Mononuclear cell (primary cell): ENCODE measurements around the gene CLPSL1. TPM values are rescaled to one million over a fixed set of nuclear protein-coding genes. Genes with fewer than 3 reads are reported as not detected.

Experiments used
- H3K27me3 ChIP-seq: 2 replicates; pipeline ENCODE4 v1.6.0; 2011; ENCODE audit warnings: low read length, control low read depth; ENCODE audit not compliant: insufficient read depth
- H3K4me1 ChIP-seq: 2 replicates; pipeline ENCODE4 v1.5.1; 2011; ENCODE audit warnings: mild to moderate bottlenecking, low read length, control low read depth; ENCODE audit not compliant: insufficient read depth
- H3K4me3 ChIP-seq: 2 replicates; pipeline ENCODE4 v1.5.1; 2011; ENCODE audit warnings: mild to moderate bottlenecking, low read length, moderate library complexity
- H3K9me3 ChIP-seq: 2 replicates; pipeline ENCODE4 v1.5.1; 2011; ENCODE audit warnings: low read depth, mild to moderate bottlenecking, control low read depth, low read length
- total RNA-seq: library from RNA; depleted of rRNA; stranded (reverse); fragments of >200 nt; gene quantifications from one replicate; pipeline ENCODE4 v1.2.3, GENCODE V29; 2012

CLPSL1 gene
- total RNA-seq, 1 donor, result not detected

- Histone ChIP-seq H3K9me3 (no peaks in the 10 kb centered on the region), H3K4me1 (no peaks in the 10 kb centered on the region), H3K4me3 (no peak overlapping the region), H3K27me3 (no peaks in the 10 kb centered on the region)
These were observed 30.3 kb upstream of the CLPSL1 start for GRCh38 chr6:35750557-35750956.

- no peaks in the 10 kb centered on the region for H3K4me1 ChIP-seq
- no peaks in the 10 kb centered on the region for H3K9me3 ChIP-seq
- H3K4me3 ChIP-seq, result no peak overlapping the region
- no peaks in the 10 kb centered on the region for H3K27me3 ChIP-seq
These were observed 29.2 kb upstream of the CLPSL1 start for GRCh38 chr6:35751594-35751993.

GRCh38 chr6:35752330-35752729 lies 28.5 kb upstream of the CLPSL1 start:
- no peaks in the 10 kb centered on the region for H3K27me3 ChIP-seq
- H3K4me1 ChIP-seq, result no peaks in the 10 kb centered on the region
- H3K4me3 ChIP-seq, result no peak overlapping the region
- H3K9me3 ChIP-seq, result no peaks in the 10 kb centered on the region

GRCh38 chr6:35754452-35755277 lies 26.2 kb upstream of the CLPSL1 start:
- Histone ChIP-seq H3K4me1 (no peaks in the 10 kb centered on the region), H3K9me3 (no peaks in the 10 kb centered on the region), H3K4me3 (no peak overlapping the region), H3K27me3 (no peaks in the 10 kb centered on the region)

GRCh38 chr6:35755278-35755924 lies 25.4 kb upstream of the CLPSL1 start:
- Histone ChIP-seq H3K4me1 (no peaks in the 10 kb centered on the region), H3K4me3 (no peak overlapping the region), H3K27me3 (peaks cover 4% of the 10 kb centered on the region), H3K9me3 (no peaks in the 10 kb centered on the region)

GRCh38 chr6:35757456-35758123 lies 23.2 kb upstream of the CLPSL1 start:
- no peaks in the 10 kb centered on the region for H3K9me3 ChIP-seq
- H3K4me3 ChIP-seq, result no peak overlapping the region
- no peaks in the 10 kb centered on the region for H3K4me1 ChIP-seq
- peaks cover 7% of the 10 kb centered on the region for H3K27me3 ChIP-seq

GRCh38 chr6:35759426-35759825 lies 21.4 kb upstream of the CLPSL1 start:
- Histone ChIP-seq H3K4me1 (no peaks in the 10 kb centered on the region), H3K9me3 (no peaks in the 10 kb centered on the region), H3K4me3 (no peak overlapping the region), H3K27me3 (peaks cover 26% of the 10 kb centered on the region)

GRCh38 chr6:35765739-35766138 lies 15.1 kb upstream of the CLPSL1 start:
- Histone ChIP-seq H3K4me3 (no peak overlapping the region), H3K4me1 (peaks cover 2% of the 10 kb centered on the region), H3K9me3 (no peaks in the 10 kb centered on the region), H3K27me3 (peaks cover 24% of the 10 kb centered on the region)

- peaks cover 10% of the 10 kb centered on the region for H3K4me1 ChIP-seq
- H3K9me3 ChIP-seq, result no peaks in the 10 kb centered on the region
- peaks cover 7% of the 10 kb centered on the region for H3K27me3 ChIP-seq
- no peak overlapping the region for H3K4me3 ChIP-seq
These were observed 11.6 kb upstream of the CLPSL1 start for GRCh38 chr6:35769211-35769610.

- Histone ChIP-seq H3K27me3 (peaks cover under 1% of the 10 kb centered on the region), H3K4me3 (no peak overlapping the region), H3K4me1 (peaks cover 14% of the 10 kb centered on the region)
These were observed 9.5 kb upstream of the CLPSL1 start for GRCh38 chr6:35771343-35771627.

GRCh38 chr6:35774116-35774794 lies 6.6 kb upstream of the CLPSL1 start:
- no peak overlapping the region for H3K4me3 ChIP-seq
- H3K27me3 ChIP-seq, result peaks cover 6% of the 10 kb centered on the region
- no peaks in the 10 kb centered on the region for H3K9me3 ChIP-seq
- peaks cover 15% of the 10 kb centered on the region for H3K4me1 ChIP-seq

More at GRCh38 chr6:35771343-35771627, 9.5 kb upstream of the CLPSL1 start:
- H3K9me3 ChIP-seq, result no peaks in the 10 kb centered on the region

GRCh38 chr6:35775031-35775430 lies 5.8 kb upstream of the CLPSL1 start:
- Histone ChIP-seq H3K9me3 (no peaks in the 10 kb centered on the region), H3K27me3 (peaks cover 6% of the 10 kb centered on the region), H3K4me3 (no peak overlapping the region), H3K4me1 (peaks cover 15% of the 10 kb centered on the region)

- H3K4me1 ChIP-seq, result peaks cover 5% of the 10 kb centered on the region
- no peaks in the 10 kb centered on the region for H3K9me3 ChIP-seq
- peak within 1 kb of the TSS; percentile 18 for H3K4me3 ChIP-seq
- peaks cover 6% of the 10 kb centered on the region for H3K27me3 ChIP-seq
These were observed 4.2 kb upstream of the CLPSL1 start, which contains the start of gene CLPSL2 for GRCh38 chr6:35776364-35777215. Gene CLPSL2, plus strand, starts transcription at chr6:35776598. Its CDS starts 21 bp downstream, at chr6:35776619.

- Histone ChIP-seq H3K4me1 (peaks cover 5% of the 10 kb centered on the region), H3K4me3 (no peak overlapping the region), H3K9me3 (no peaks in the 10 kb centered on the region), H3K27me3 (peaks cover 6% of the 10 kb centered on the region)
These were observed 3.3 kb upstream of the CLPSL1 start for GRCh38 chr6:35777356-35778102.
